GM12865 (cell line): ENCODE data around the gene LYSMD2.
A peak's percentile ranks its signal among the peaks of the same experiment; 100 is the strongest.

Experiments used
- DNase-seq: peaks from one replicate; pipeline ENCODE4 v3.0.0; 2010; ENCODE audit warnings: low read depth
- H3K4me3 ChIP-seq: 2 replicates; pipeline ENCODE4 v1.5.1; 2011; ENCODE audit warnings: mild to moderate bottlenecking, low read depth, low read length, control low read depth
- CTCF ChIP-seq: IDR thresholded peaks from 2 replicates; pipeline ENCODE4 v1.5.1; 2011; ENCODE audit warnings: low read length, control low read depth, low read depth, inconsistent platforms; ENCODE audit not compliant: insufficient read depth; ENCODE audit errors: missing control alignments

Gene LYSMD2

GRCh38 chr15:51760805-51761204 lies 23.4 kb upstream of the LYSMD2 start:
- TF ChIP-seq CTCF = no peak
- no peak overlapping the region for H3K4me3 ChIP-seq
- no peak for DNase-seq

GRCh38 chr15:51759557-51760070 lies 22.2 kb upstream of the LYSMD2 start:
- TF ChIP-seq CTCF = peak; percentile 50
- no peak overlapping the region for H3K4me3 ChIP-seq
- DNase-seq = peak; percentile 33

- H3K4me3 ChIP-seq = no peak overlapping the region
- no peak for DNase-seq
- TF ChIP-seq CTCF = no peak
Observed at GRCh38 chr15:51758645-51759044, 21.2 kb upstream of the LYSMD2 start.

- DNase-seq = no peak
- TF ChIP-seq CTCF = no peak
- H3K4me3 ChIP-seq = no peak overlapping the region
Observed at GRCh38 chr15:51757450-51757849, 20.0 kb upstream of the LYSMD2 start.

- DNase-seq = no peak
- no peak overlapping the region for H3K4me3 ChIP-seq
- TF ChIP-seq CTCF = no peak
Observed at GRCh38 chr15:51756482-51756881, 19.0 kb upstream of the LYSMD2 start.

GRCh38 chr15:51755790-51756189 lies 18.3 kb upstream of the LYSMD2 start:
- no peak overlapping the region for H3K4me3 ChIP-seq
- DNase-seq = no peak
- TF ChIP-seq CTCF = no peak

GRCh38 chr15:51754267-51754666 lies 16.8 kb upstream of the LYSMD2 start:
- no peak for DNase-seq
- no peak overlapping the region for H3K4me3 ChIP-seq
- no peak for TF ChIP-seq CTCF
